ENCODE measurements around the gene NDUFV3. TPM values are rescaled to one million over a fixed set of nuclear protein-coding genes. Genes with fewer than 3 reads are reported as not detected.

The NDUFV3 gene
- polyA plus RNA-seq, 1 donor (not counting 4 experiments of a cell fraction or from before 2014, with no cell fraction given), result 28.9 TPM

DNA sequence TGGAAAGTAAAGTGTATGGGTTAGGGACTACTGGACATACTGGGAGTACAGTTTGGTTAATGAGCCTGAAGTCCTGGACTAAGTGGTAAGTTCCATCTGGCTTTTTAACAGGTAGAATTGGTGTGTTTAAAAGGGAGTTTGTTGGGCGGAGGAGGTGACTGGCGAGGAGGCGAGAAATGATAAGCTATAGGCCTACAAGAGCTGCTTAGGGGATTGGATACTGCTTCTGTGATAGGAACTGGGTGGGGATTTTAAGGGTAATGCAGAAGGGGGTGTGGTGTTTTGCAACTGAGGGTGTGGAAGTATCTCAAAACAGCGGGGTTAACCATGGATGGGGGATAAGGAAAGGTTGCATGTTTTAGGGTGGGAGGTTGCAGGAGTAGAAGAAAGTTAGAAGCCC lies 28.8 kb downstream of the NDUFV3 start:
- H3K27ac ChIP-seq (ENCODE audit: control insufficient read depth, insufficient read depth, low read length), result no peak overlapping the region
- H4K20me1 ChIP-seq (ENCODE audit: control insufficient read depth, extremely low read depth, insufficient read depth, low read length), result no peaks in the 10 kb centered on the region
- dilution Hi-C loops (cut with MboI; ENCODE audit: extremely low pct_ligation_motif_present, low sequenced_read_pairs), result no loop called here
- DNase-seq (ENCODE audit: low read depth, low spot score) (no peak), FAIRE-seq (no peak)
- H3K4me3 ChIP-seq (ENCODE audit: control insufficient read depth in 2 of 3, extremely low read depth in 1 of 3, insufficient read depth in 2 of 3, low read depth in 1 of 3, low read length in 3 of 3), result no peak overlapping the region
- TF ChIP-seq, protein P1, sequence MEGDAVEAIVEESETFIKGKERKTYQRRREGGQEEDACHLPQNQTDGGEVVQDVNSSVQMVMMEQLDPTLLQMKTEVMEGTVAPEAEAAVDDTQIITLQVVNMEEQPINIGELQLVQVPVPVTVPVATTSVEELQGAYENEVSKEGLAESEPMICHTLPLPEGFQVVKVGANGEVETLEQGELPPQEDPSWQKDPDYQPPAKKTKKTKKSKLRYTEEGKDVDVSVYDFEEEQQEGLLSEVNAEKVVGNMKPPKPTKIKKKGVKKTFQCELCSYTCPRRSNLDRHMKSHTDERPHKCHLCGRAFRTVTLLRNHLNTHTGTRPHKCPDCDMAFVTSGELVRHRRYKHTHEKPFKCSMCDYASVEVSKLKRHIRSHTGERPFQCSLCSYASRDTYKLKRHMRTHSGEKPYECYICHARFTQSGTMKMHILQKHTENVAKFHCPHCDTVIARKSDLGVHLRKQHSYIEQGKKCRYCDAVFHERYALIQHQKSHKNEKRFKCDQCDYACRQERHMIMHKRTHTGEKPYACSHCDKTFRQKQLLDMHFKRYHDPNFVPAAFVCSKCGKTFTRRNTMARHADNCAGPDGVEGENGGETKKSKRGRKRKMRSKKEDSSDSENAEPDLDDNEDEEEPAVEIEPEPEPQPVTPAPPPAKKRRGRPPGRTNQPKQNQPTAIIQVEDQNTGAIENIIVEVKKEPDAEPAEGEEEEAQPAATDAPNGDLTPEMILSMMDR (optimal IDR thresholded peaks at IDR 0.05 in 1 of 3, IDR thresholded peaks at IDR 0.05 in 1 of 3, conservative IDR thresholded peaks at IDR 0.05 in 1 of 3; ENCODE audit: extremely low read depth in 1 of 3, insufficient read depth in 2 of 3, low read length in 3 of 3), result no peak
- no peak for TF ChIP-seq EZH2 (IDR thresholded peaks at IDR 0.05; ENCODE audit: low read length)
- H2AFZ ChIP-seq (ENCODE audit: control insufficient read depth, low read length), result no peak overlapping the region
- no peaks in the 10 kb centered on the region for H3K36me3 ChIP-seq (ENCODE audit: control insufficient read depth in 2 of 2, extremely low read depth in 1 of 2, insufficient read depth in 2 of 2, low read length in 2 of 2)
- no peak overlapping the region for H3K9ac ChIP-seq (ENCODE audit: control insufficient read depth, extremely low read depth, insufficient read depth, low read length)
- H3K79me2 ChIP-seq (ENCODE audit: control insufficient read depth, insufficient read depth, low read length), result no peaks in the 10 kb centered on the region
- H3K9me1 ChIP-seq (ENCODE audit: control insufficient read depth, extremely low read depth, insufficient read depth, low read length), result no peaks in the 10 kb centered on the region
- H3K4me2 ChIP-seq (ENCODE audit: control insufficient read depth, extremely low read depth, insufficient read depth, low read depth, low read length), result no peak overlapping the region
- no peaks in the 10 kb centered on the region for H3K27me3 ChIP-seq (ENCODE audit: control insufficient read depth, extremely low read depth, insufficient read depth, low read length)
- no peaks in the 10 kb centered on the region for H3K9me3 ChIP-seq (ENCODE audit: control insufficient read depth, low read depth, low read length)
- H3K4me1 ChIP-seq (ENCODE audit: control insufficient read depth, extremely low read depth, insufficient read depth, low read length), result peaks cover 4% of the 10 kb centered on the region

DNA sequence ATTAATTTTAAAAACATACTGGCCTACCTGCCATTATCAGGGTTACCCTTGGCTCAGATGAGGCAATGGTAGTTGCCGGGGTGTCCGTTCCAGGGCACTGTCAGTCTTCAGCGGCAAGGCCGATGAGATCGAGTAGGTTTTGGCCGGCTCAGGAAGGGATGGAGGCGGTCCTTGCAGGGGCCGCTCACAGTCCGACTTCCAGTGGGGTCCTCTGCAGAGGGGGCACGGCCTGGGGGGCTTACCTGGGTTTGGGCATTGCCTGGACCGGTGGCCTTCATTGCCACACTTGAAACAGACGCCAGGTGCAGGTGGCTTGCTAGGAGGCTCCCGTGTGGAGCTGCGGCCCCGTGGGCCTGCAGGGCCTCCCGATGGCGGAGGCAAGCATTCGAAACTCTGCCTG lies 29.8 kb downstream of the NDUFV3 start:
- peaks cover 4% of the 10 kb centered on the region for H3K4me1 ChIP-seq (ENCODE audit: control insufficient read depth, extremely low read depth, insufficient read depth, low read length)
- FAIRE-seq (no peak), DNase-seq (ENCODE audit: low read depth, low spot score) (no peak)
- no peak overlapping the region for H3K9ac ChIP-seq (ENCODE audit: control insufficient read depth, extremely low read depth, insufficient read depth, low read length)
- no peaks in the 10 kb centered on the region for H3K27me3 ChIP-seq (ENCODE audit: control insufficient read depth, extremely low read depth, insufficient read depth, low read length)
- no peak overlapping the region for H2AFZ ChIP-seq (ENCODE audit: control insufficient read depth, low read length)
- no peaks in the 10 kb centered on the region for H3K36me3 ChIP-seq (ENCODE audit: control insufficient read depth in 2 of 2, extremely low read depth in 1 of 2, insufficient read depth in 2 of 2, low read length in 2 of 2)
- dilution Hi-C loops (cut with MboI; ENCODE audit: extremely low pct_ligation_motif_present, low sequenced_read_pairs), result no loop called here
- TF ChIP-seq, protein P1 (optimal IDR thresholded peaks at IDR 0.05 in 1 of 3, IDR thresholded peaks at IDR 0.05 in 1 of 3, conservative IDR thresholded peaks at IDR 0.05 in 1 of 3; ENCODE audit: extremely low read depth in 1 of 3, insufficient read depth in 2 of 3, low read length in 3 of 3), result no peak
- no peak for TF ChIP-seq EZH2 (IDR thresholded peaks at IDR 0.05; ENCODE audit: low read length)
- H4K20me1 ChIP-seq (ENCODE audit: control insufficient read depth, extremely low read depth, insufficient read depth, low read length), result no peaks in the 10 kb centered on the region
- H3K9me1 ChIP-seq (ENCODE audit: control insufficient read depth, extremely low read depth, insufficient read depth, low read length), result no peaks in the 10 kb centered on the region
- H3K4me3 ChIP-seq (ENCODE audit: control insufficient read depth in 2 of 3, extremely low read depth in 1 of 3, insufficient read depth in 2 of 3, low read depth in 1 of 3, low read length in 3 of 3), result no peak overlapping the region
- no peaks in the 10 kb centered on the region for H3K9me3 ChIP-seq (ENCODE audit: control insufficient read depth, low read depth, low read length)
- no peak overlapping the region for H3K27ac ChIP-seq (ENCODE audit: control insufficient read depth, insufficient read depth, low read length)
- no peaks in the 10 kb centered on the region for H3K79me2 ChIP-seq (ENCODE audit: control insufficient read depth, insufficient read depth, low read length)
- H3K4me2 ChIP-seq (ENCODE audit: control insufficient read depth, extremely low read depth, insufficient read depth, low read depth, low read length), result no peak overlapping the region
